ENCODE data around the gene TRMT13. TPM values are rescaled to one million over a fixed set of nuclear protein-coding genes. Genes with fewer than 3 reads are reported as not detected.

TRMT13 gene
- total and polyA plus RNA-seq, 9 of the 15 experiments (the other 6 are each of a cell fraction or from before 2014, with no cell fraction given): 18.7 to 33.0 (median 28.9) TPM

DNA sequence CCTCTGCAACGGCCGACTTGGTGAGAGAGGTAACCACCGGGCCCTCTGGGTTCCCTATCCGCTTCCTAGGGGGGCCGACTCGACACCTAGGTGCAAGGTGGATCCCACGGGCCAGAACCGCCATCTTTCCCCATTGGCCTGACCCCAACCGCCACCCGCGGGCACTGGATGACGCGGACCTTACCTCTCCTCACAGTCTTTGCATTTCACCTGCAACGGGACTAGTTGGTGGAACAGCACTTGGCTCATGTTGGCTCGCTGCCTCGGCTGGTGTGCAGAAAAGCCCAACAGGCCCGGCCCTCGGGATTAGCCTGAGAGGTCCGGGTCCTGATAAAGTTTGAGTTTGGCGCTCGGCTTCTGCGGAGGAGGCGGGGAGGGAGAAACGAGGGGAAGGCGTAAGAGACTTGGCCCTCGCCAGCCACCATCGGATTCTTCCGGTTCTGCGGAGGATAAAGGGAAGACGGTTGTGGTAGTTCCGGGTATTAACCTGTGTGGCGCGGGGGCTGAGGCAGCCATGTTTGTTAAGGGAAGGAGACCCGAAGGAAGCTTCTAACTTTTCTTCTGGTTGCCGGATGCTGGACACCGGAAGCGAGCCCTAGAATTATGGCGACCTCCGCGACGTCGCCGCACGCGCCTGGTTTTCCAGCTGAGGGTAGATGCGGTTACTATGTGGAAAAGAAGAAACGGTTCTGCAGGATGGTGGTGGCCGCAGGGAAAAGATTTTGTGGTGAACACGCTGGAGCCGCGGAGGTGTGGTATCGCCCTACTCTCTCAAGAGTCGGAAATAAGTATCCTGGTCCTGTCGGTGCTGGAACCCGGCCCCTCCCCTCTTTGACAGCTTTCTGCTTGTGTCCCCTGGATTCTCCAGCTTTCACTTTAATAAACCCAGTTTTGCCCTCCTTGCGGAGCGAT lies at the start of gene TRMT13, which contains the start of gene SASS6 (continued):
- TF ChIP-seq ZBTB2 (IDR thresholded peaks at IDR 0.05) (0 out of 2 replicates have a peak, but pooled peaks have one; percentile 36), BCOR (IDR thresholded peaks at IDR 0.05) (peak; percentile 49; the same call in 1 of the 2 replicates), NFE2 (IDR thresholded peaks at IDR 0.05; ENCODE audit: low read depth) (no peak), HNRNPK (IDR thresholded peaks at IDR 0.05; ENCODE audit: low read depth, low read length, poor library complexity, severe bottlenecking) (no peak), NBN (IDR thresholded peaks at IDR 0.05; ENCODE audit: low read depth) (peak; percentile 82), L3MBTL2 (IDR thresholded peaks at IDR 0.05) (peak; percentile 99), EZH2 (IDR thresholded peaks at IDR 0.05; ENCODE audit: borderline replicate concordance, low read depth, low read length) (no peak), ZNF175 (CRISPR knock-in tag; IDR thresholded peaks at IDR 0.05; ENCODE audit: low read depth) (no peak), RREB1 (CRISPR knock-in tag; IDR thresholded peaks at IDR 0.05) (0 out of 2 replicates have a peak, but pooled peaks have one; percentile 60), ATF1 (CRISPR knock-in tag; IDR thresholded peaks at IDR 0.05) (no peak), ATF1 (tag; IDR thresholded peaks at IDR 0.05) (peak; percentile 92), ZBTB26 (CRISPR knock-in tag; IDR thresholded peaks at IDR 0.05) (no peak), RBM17 (IDR thresholded peaks at IDR 0.05; ENCODE audit: borderline replicate concordance, low read depth, low read length) (no peak), BRD9 (IDR thresholded peaks at IDR 0.05; ENCODE audit: low read depth, partially characterized antibody) (peak; percentile 28), ASH1L (IDR thresholded peaks at IDR 0.05; ENCODE audit: borderline replicate concordance, low read depth, partially characterized antibody) (peak; percentile 78)
- TF ChIP-seq, protein P1, sequence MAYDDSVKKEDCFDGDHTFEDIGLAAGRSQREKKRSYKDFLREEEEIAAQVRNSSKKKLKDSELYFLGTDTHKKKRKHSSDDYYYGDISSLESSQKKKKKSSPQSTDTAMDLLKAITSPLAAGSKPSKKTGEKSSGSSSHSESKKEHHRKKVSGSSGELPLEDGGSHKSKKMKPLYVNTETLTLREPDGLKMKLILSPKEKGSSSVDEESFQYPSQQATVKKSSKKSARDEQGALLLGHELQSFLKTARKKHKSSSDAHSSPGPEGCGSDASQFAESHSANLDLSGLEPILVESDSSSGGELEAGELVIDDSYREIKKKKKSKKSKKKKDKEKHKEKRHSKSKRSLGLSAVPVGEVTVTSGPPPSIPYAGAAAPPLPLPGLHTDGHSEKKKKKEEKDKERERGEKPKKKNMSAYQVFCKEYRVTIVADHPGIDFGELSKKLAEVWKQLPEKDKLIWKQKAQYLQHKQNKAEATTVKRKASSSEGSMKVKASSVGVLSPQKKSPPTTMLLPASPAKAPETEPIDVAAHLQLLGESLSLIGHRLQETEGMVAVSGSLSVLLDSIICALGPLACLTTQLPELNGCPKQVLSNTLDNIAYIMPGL (CRISPR knock-in tag; IDR thresholded peaks at IDR 0.05): peak; percentile 36; the same call in 1 of the 2 replicates

All from K562 (cell line).